WTC11 (cell line): ENCODE measurements around the gene CRAT. TPM values are rescaled to one million over a fixed set of nuclear protein-coding genes. Genes with fewer than 3 reads are reported as not detected.

Experiments used
- ATAC-seq: fragments of 200-7000 bp; cut with Tn5 transposase; 2 replicates; pipeline ENCODE4 v1.10.0; 2021; ENCODE audit warnings: mild to moderate bottlenecking, moderate library complexity
- CTCF ChIA-PET: fragments of 300-600 bp; sonication (Branson Sonifier 250); formaldehyde crosslinking; loops from one replicate; lab custom pipeline; 2021; ENCODE audit warnings: antibody characterized with exemption; lab: Charles Lee
- POLR2A ChIA-PET: fragments of 350-600 bp; sonication (Branson Sonifier 250); formaldehyde crosslinking; loops from one replicate; lab custom pipeline; 2021; ENCODE audit warnings: antibody characterized with exemption; lab: Charles Lee
- DNase-seq: peaks from one replicate; pipeline ENCODE4 v3.0.0; 2021; ENCODE audit warnings: low spot score
- H3K27ac Mint-ChIP-seq: 2 replicates; pipeline ENCODE4 v1.8.0; 2021; ENCODE audit warnings: mixed read lengths
- H3K27me3 Mint-ChIP-seq: 2 replicates; pipeline ENCODE4 v1.8.0; 2021; ENCODE audit warnings: low read depth, mild to moderate bottlenecking, moderate library complexity, mixed read lengths
- H3K36me3 Mint-ChIP-seq: 2 replicates; pipeline ENCODE4 v1.8.0; 2021; ENCODE audit warnings: mixed read lengths
- H3K4me1 Mint-ChIP-seq: 2 replicates; pipeline ENCODE4 v1.8.0; 2022; ENCODE audit warnings: mixed read lengths
- H3K4me3 Mint-ChIP-seq: 2 replicates; pipeline ENCODE4 v1.8.0; 2021; ENCODE audit warnings: mild to moderate bottlenecking, moderate library complexity, mixed read lengths
- H3K9me3 Mint-ChIP-seq: 2 replicates; pipeline ENCODE4 v1.8.0; 2021; ENCODE audit warnings: mixed read lengths
- CBFB ChIP-seq: sonication (generic); formaldehyde crosslinking; IDR thresholded peaks from 2 replicates; pipeline ENCODE4 v1.8.1; 2022; ENCODE audit warnings: mild to moderate bottlenecking, low read depth, missing genetic modification reagents
- CREM ChIP-seq: sonication (generic); formaldehyde crosslinking; IDR thresholded peaks from 2 replicates; pipeline ENCODE4 v1.8.1; 2022; ENCODE audit warnings: mild to moderate bottlenecking, missing genetic modification reagents, moderate library complexity
- ELF4 ChIP-seq: sonication (generic); formaldehyde crosslinking; IDR thresholded peaks from 2 replicates; pipeline ENCODE4 v1.8.1; 2022; ENCODE audit warnings: low read depth, mild to moderate bottlenecking, moderate library complexity, missing genetic modification reagents
- EMX1 ChIP-seq: fragments of 250-450 bp; sonication (Bioruptor Pico); IDR thresholded peaks from 2 replicates; pipeline ENCODE4 v1.8.0; 2021; ENCODE audit warnings: mild to moderate bottlenecking
- FOXK1 ChIP-seq: sonication (generic); formaldehyde crosslinking; IDR thresholded peaks from 2 replicates; pipeline ENCODE4 v1.8.0; 2022; ENCODE audit warnings: mild to moderate bottlenecking, moderate library complexity, missing genetic modification reagents
- GTF2I ChIP-seq: fragments of 250-450 bp; sonication (Bioruptor Pico); conservative IDR thresholded peaks from 2 replicates; pipeline ENCODE4 v1.4.0; 2021; ENCODE audit warnings: mild to moderate bottlenecking
- JUN ChIP-seq: sonication (generic); formaldehyde crosslinking; IDR thresholded peaks from 2 replicates; pipeline ENCODE4 v1.8.0; 2023; ENCODE audit warnings: mild to moderate bottlenecking, missing genetic modification reagents
- NFE2L1 ChIP-seq: sonication (generic); formaldehyde crosslinking; IDR thresholded peaks from 2 replicates; pipeline ENCODE4 v1.8.1; 2023; ENCODE audit warnings: missing genetic modification reagents
- SOX15 ChIP-seq: fragments of 250-450 bp; sonication (Bioruptor Pico); IDR thresholded peaks from 2 replicates; pipeline ENCODE4 v1.9.0; 2021; ENCODE audit warnings: mild to moderate bottlenecking
- TEAD4 ChIP-seq: sonication (generic); formaldehyde crosslinking; IDR thresholded peaks from 2 replicates; pipeline ENCODE4 v1.8.0; 2022; ENCODE audit warnings: mild to moderate bottlenecking, missing genetic modification reagents
- ZNF263 ChIP-seq: sonication (generic); formaldehyde crosslinking; IDR thresholded peaks from 2 replicates; pipeline ENCODE4 v1.8.1; 2022; ENCODE audit warnings: low read depth, mild to moderate bottlenecking, moderate library complexity, missing genetic modification reagents
- ZNF317 ChIP-seq: sonication (generic); formaldehyde crosslinking; IDR thresholded peaks from 2 replicates; pipeline ENCODE4 v1.8.1; 2023; ENCODE audit warnings: low read depth, mild to moderate bottlenecking, moderate library complexity, missing genetic modification reagents, borderline replicate concordance
- ZNF396 ChIP-seq: fragments of 250-450 bp; sonication (Bioruptor Pico); IDR thresholded peaks from 2 replicates; pipeline ENCODE4 v1.8.0; 2021; ENCODE audit warnings: mild to moderate bottlenecking, moderate library complexity, borderline replicate concordance
- total RNA-seq: library from RNA; stranded (reverse); gene quantifications from 3 replicates; pipeline ENCODE4 v1.2.3, GENCODE V29; 2021
- TF ChIP-seq, protein P1 (sequence below): sonication (generic); formaldehyde crosslinking; conservative IDR thresholded peaks from 2 replicates; pipeline ENCODE4 v1.8.1; 2023; ENCODE audit warnings: mild to moderate bottlenecking, low read depth, missing genetic modification reagents, moderate library complexity
- TF ChIP-seq, protein P2 (sequence below): sonication (generic); formaldehyde crosslinking; IDR thresholded peaks from 2 replicates; pipeline ENCODE4 v1.8.0; 2022; ENCODE audit warnings: mild to moderate bottlenecking, missing genetic modification reagents
- TF ChIP-seq, protein P3 (sequence below): sonication (generic); formaldehyde crosslinking; IDR thresholded peaks from 2 replicates; pipeline ENCODE4 v1.8.1; 2023; ENCODE audit warnings: mild to moderate bottlenecking, missing genetic modification reagents, moderate library complexity
- TF ChIP-seq, protein P4 (sequence below): sonication (generic); formaldehyde crosslinking; IDR thresholded peaks from 2 replicates; pipeline ENCODE4 v1.8.0; 2022; ENCODE audit warnings: mild to moderate bottlenecking, missing genetic modification reagents
- TF ChIP-seq, protein P5 (sequence below): sonication (generic); formaldehyde crosslinking; IDR thresholded peaks from 2 replicates; pipeline ENCODE4 v1.8.1; 2022; ENCODE audit warnings: mild to moderate bottlenecking, moderate library complexity, missing genetic modification reagents
- TF ChIP-seq, protein P6 (sequence below): sonication (generic); formaldehyde crosslinking; IDR thresholded peaks from 2 replicates; pipeline ENCODE4 v1.8.0; 2022; ENCODE audit warnings: mild to moderate bottlenecking, missing genetic modification reagents
- TF ChIP-seq, protein P7 (sequence below): sonication (generic); formaldehyde crosslinking; IDR thresholded peaks from 2 replicates; pipeline ENCODE4 v1.8.1; 2023; ENCODE audit warnings: mild to moderate bottlenecking, missing genetic modification reagents, moderate library complexity

Gene CRAT
- total RNA-seq, 1 experiment from 2014 or later = 17.2 TPM

DNA sequence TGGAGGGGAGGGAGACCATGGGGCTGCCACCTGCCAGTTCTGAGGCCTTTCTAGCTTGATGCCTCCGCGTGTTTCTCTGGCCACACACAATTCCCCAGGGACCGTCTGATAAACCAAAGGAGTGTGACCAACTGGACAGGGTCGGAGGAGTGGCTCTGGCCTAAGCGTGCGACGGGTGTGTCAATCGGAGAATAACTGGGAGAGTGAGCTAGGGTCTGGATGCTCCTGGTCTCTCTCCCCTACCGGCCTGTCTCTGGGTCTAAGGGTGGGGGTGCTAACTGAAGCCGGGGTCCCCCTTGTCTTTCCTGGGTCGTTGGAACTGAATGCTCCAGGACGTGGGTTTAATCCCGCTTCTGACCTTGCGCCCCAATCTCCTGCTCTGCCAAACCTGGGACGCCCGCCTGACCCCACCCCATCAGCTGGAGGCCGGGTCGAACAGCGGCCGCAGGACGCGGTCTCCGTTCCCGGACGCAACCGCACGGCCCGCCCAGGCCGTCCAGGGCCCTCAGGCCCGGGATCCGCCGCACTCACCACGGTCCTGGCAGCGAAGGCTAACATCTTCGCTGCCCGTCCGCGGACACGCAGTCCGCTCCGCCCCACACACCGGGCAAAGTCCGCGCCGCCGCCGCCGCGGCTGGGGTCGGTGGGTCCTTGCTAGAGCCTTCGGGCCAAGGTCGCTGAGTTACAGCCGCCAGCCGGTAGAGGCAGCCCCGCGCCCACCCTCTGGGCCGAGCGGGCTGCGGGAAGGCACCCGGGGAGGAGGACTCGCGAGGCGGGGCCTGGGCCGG, 447 bp downstream of the CRAT start (continued):
- TF ChIP-seq, protein P1, sequence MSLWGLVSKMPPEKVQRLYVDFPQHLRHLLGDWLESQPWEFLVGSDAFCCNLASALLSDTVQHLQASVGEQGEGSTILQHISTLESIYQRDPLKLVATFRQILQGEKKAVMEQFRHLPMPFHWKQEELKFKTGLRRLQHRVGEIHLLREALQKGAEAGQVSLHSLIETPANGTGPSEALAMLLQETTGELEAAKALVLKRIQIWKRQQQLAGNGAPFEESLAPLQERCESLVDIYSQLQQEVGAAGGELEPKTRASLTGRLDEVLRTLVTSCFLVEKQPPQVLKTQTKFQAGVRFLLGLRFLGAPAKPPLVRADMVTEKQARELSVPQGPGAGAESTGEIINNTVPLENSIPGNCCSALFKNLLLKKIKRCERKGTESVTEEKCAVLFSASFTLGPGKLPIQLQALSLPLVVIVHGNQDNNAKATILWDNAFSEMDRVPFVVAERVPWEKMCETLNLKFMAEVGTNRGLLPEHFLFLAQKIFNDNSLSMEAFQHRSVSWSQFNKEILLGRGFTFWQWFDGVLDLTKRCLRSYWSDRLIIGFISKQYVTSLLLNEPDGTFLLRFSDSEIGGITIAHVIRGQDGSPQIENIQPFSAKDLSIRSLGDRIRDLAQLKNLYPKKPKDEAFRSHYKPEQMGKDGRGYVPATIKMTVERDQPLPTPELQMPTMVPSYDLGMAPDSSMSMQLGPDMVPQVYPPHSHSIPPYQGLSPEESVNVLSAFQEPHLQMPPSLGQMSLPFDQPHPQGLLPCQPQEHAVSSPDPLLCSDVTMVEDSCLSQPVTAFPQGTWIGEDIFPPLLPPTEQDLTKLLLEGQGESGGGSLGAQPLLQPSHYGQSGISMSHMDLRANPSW (CRISPR knock-in tag) = no peak
- TF ChIP-seq, protein P2, sequence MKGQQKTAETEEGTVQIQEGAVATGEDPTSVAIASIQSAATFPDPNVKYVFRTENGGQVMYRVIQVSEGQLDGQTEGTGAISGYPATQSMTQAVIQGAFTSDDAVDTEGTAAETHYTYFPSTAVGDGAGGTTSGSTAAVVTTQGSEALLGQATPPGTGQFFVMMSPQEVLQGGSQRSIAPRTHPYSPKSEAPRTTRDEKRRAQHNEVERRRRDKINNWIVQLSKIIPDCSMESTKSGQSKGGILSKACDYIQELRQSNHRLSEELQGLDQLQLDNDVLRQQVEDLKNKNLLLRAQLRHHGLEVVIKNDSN = no peak
- TF ChIP-seq, protein P3, sequence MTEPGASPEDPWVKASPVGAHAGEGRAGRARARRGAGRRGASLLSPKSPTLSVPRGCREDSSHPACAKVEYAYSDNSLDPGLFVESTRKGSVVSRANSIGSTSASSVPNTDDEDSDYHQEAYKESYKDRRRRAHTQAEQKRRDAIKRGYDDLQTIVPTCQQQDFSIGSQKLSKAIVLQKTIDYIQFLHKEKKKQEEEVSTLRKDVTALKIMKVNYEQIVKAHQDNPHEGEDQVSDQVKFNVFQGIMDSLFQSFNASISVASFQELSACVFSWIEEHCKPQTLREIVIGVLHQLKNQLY (CRISPR knock-in tag) = 0 out of 2 replicates have a peak, but pooled peaks have one; percentile 55
- TF ChIP-seq JUN (CRISPR knock-in tag) (no peak), CBFB (no peak), ZNF317 (CRISPR knock-in tag) (peak; percentile 27; the same call in 1 of the 2 replicates), SOX15 (CRISPR knock-in tag) (no peak), NFE2L1 (CRISPR knock-in tag) (no peak), ELF4 (CRISPR knock-in tag) (no peak), EMX1 (CRISPR knock-in tag) (no peak), TEAD4 (CRISPR knock-in tag) (no peak), ZNF396 (no peak), FOXK1 (CRISPR knock-in tag) (0 out of 2 replicates have a peak, but pooled peaks have one; percentile 26)
- TF ChIP-seq, protein P4, sequence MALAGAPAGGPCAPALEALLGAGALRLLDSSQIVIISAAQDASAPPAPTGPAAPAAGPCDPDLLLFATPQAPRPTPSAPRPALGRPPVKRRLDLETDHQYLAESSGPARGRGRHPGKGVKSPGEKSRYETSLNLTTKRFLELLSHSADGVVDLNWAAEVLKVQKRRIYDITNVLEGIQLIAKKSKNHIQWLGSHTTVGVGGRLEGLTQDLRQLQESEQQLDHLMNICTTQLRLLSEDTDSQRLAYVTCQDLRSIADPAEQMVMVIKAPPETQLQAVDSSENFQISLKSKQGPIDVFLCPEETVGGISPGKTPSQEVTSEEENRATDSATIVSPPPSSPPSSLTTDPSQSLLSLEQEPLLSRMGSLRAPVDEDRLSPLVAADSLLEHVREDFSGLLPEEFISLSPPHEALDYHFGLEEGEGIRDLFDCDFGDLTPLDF (CRISPR knock-in tag) = no peak
- TF ChIP-seq, protein P5, sequence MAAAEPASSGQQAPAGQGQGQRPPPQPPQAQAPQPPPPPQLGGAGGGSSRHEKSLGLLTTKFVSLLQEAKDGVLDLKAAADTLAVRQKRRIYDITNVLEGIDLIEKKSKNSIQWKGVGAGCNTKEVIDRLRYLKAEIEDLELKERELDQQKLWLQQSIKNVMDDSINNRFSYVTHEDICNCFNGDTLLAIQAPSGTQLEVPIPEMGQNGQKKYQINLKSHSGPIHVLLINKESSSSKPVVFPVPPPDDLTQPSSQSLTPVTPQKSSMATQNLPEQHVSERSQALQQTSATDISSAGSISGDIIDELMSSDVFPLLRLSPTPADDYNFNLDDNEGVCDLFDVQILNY (CRISPR knock-in tag) = no peak
- TF ChIP-seq, protein P6, sequence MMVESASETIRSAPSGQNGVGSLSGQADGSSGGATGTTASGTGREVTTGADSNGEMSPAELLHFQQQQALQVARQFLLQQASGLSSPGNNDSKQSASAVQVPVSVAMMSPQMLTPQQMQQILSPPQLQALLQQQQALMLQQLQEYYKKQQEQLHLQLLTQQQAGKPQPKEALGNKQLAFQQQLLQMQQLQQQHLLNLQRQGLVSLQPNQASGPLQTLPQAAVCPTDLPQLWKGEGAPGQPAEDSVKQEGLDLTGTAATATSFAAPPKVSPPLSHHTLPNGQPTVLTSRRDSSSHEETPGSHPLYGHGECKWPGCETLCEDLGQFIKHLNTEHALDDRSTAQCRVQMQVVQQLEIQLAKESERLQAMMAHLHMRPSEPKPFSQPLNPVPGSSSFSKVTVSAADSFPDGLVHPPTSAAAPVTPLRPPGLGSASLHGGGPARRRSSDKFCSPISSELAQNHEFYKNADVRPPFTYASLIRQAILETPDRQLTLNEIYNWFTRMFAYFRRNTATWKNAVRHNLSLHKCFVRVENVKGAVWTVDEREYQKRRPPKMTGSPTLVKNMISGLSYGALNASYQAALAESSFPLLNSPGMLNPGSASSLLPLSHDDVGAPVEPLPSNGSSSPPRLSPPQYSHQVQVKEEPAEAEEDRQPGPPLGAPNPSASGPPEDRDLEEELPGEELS (CRISPR knock-in tag) = no peak; the same call in 1 of the 2 replicates

DNA sequence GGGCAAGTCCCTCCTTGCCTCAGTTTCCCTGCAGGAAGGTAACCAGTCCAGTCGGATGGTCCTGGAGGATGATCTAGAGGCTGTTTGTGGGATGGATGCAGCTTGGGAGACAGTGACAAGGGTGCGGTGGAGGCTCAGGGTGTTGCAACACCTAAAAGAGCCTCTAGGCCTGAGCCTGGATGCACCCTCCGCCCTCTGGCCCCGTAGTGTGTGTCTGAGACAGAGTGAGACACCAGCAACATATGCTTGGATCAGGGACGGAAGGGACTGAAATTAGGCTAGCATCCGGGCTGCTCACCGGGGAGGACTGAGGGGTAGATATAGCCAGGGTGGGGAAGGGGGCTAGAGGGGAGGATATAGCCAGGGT, 1.1 kb downstream of the CRAT start:
- CTCF ChIA-PET = interaction anchor here (0.9 to 2.5 kb wide), 9 partner anchors 9 to 516 kb away, joined by 3 to 13 read pairs (median 4); partner anchors contain the start of genes NTMT1 and SH3GLB2
- peaks cover 19% of the 10 kb centered on the region for H3K4me1 Mint-ChIP-seq
- peak; percentile 5 for ATAC-seq

More for the DNA sequence above, 1.1 kb downstream of the CRAT start:
- H3K36me3 Mint-ChIP-seq = no peaks in the 10 kb centered on the region
- peaks cover 17% of the 10 kb centered on the region for H3K27me3 Mint-ChIP-seq
- TF ChIP-seq FOXK1 (CRISPR knock-in tag) = no peak
- no peak for TF ChIP-seq CREM (CRISPR knock-in tag)
- TF ChIP-seq, protein P7, sequence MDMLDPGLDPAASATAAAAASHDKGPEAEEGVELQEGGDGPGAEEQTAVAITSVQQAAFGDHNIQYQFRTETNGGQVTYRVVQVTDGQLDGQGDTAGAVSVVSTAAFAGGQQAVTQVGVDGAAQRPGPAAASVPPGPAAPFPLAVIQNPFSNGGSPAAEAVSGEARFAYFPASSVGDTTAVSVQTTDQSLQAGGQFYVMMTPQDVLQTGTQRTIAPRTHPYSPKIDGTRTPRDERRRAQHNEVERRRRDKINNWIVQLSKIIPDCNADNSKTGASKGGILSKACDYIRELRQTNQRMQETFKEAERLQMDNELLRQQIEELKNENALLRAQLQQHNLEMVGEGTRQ (CRISPR knock-in tag) = no peak
- TF ChIP-seq ZNF263 (CRISPR knock-in tag) = no peak
- no peak for TF ChIP-seq GTF2I (CRISPR knock-in tag)
- peak overlapping the region; percentile 65 for H3K4me3 Mint-ChIP-seq
- POLR2A ChIA-PET = interaction anchor here (0.5 to 1.6 kb wide), 2 partner anchors 17 to 105 kb away, joined by 3 read pairs; no protein-coding TSS in a partner anchor
- H3K27ac Mint-ChIP-seq = no peak overlapping the region
- peak; percentile 35 for DNase-seq
- H3K9me3 Mint-ChIP-seq = no peaks in the 10 kb centered on the region
